ENCODE measurements around the gene FBXO28.
"Not testable (repeated sequence)": the region's sequence is repeated elsewhere in the genome, so short reads cannot be mapped to it uniquely, and the experiment has no call there.

FBXO28 gene

DNA sequence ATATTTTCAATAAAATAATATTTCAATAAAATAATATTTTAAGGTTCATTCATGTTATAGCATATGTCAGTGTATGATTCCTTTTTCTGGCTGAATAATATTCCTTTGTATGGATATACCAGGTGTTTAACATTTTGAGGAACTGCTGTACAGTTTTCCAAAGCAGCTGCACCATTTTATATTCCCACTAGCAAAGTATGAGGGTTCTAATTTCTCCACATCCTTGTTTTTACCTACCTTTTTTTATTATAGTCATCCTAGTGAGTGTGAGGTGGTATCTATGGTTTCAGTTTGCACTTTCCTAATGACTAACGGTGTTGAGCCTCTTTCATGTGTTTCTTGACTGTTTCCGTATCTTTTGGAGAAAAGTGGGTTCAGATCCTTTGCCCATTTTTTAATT, 74.4 kb downstream of the FBXO28 start:
- no peak for DNase-seq (ENCODE audit: low read depth in 2 of 2)

DNA sequence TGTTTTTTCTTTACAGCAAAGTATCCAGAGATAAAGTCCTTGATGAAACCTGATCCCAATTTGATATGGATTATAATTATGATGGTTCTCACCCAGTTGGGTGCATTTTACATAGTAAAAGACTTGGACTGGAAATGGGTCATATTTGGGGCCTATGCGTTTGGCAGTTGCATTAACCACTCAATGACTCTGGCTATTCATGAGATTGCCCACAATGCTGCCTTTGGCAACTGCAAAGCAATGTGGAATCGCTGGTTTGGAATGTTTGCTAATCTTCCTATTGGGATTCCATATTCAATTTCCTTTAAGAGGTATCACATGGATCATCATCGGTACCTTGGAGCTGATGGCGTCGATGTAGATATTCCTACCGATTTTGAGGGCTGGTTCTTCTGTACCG, 75.7 kb downstream of the FBXO28 start:
- DNase-seq (ENCODE audit: low read depth in 2 of 2), result no peak

GRCh38 chr1:224192082-224192788, 78.3 kb downstream of the FBXO28 start:
- no peak for DNase-seq (ENCODE audit: low read depth in 2 of 2)

DNA sequence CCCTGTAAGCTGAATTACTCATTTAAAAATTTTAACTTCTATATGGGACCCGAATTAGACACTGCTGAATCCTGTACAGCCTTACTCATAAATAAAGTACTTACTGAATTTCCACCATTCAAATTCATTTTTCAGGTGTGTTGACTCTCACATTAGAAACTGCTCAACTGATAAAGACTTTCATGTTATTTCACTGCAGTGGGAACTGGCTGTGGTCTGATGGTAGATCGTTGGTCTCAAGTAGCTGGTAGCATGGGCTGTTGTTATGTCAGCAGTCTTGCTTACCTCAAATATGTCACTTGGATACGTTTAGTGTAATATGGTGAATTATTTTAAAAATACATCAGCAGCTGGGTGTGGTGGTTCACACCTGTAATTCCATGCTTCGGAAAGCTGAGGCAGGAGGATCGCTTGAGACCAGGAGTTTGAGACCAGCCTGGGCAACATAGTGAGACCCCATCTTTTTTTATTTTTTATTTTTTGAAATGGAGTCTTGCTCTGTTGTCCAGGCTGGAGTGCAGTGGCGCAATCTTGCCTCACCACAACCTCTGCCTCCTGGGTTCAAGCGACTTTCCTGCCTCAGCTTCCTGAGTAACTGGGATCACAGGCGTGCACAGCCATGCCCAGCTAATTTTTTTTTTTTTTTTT, 79.5 kb downstream of the FBXO28 start:
- no peak for DNase-seq (ENCODE audit: low read depth in 2 of 2)

GRCh38 chr1:224196813-224197600, 83.1 kb downstream of the FBXO28 start:
- no peak for DNase-seq (ENCODE audit: low read depth in 2 of 2)

- DNase-seq (ENCODE audit: low read depth in 2 of 2), result no peak
These were observed 84.7 kb downstream of the FBXO28 start for GRCh38 chr1:224198572-224198971.

DNA sequence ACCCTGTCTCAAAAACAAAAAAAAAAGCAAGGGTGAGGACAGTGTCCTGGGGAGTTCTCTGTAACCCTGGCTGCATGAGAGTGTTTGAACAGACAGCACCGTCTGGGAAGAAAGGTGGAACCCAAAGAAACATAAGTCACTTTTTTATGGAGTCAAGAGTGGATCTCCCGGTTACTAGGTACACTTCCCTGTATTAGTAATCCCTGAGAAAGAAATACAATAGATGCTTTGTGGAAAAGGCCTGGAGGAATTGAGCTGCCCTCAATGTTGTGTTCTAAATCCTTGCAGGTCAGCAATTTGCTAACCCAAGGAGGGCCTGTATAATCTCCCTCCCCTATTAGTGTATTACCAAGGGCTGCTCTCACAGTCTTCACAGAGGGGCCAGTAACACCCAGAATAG, 85.8 kb downstream of the FBXO28 start:
- DNase-seq (ENCODE audit: low read depth in 2 of 2), result no peak

GRCh38 chr1:224201383-224201782, 87.5 kb downstream of the FBXO28 start:
- DNase-seq (ENCODE audit: low read depth in 2 of 2), result no peak

DNA sequence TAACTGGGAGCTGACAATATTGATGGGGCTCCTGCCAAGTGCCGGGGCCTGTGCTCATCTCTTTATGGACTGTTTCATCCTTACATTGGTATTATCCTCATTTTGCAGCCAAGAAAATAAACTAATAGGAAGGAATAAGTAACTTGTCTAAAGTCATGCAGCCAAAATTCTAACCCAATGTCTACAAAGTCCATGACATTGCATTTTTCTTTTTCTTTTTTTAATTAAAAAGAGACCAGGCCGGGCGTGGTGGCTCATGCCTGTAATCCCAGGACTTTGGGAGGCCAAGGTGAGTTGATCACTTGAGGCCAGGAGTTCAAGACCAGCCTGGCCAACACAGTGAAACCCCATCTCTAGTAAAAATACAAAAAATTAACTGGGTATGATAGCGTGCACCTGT, 87.9 kb downstream of the FBXO28 start:
- no peak for DNase-seq (ENCODE audit: low read depth in 2 of 2)

DNA sequence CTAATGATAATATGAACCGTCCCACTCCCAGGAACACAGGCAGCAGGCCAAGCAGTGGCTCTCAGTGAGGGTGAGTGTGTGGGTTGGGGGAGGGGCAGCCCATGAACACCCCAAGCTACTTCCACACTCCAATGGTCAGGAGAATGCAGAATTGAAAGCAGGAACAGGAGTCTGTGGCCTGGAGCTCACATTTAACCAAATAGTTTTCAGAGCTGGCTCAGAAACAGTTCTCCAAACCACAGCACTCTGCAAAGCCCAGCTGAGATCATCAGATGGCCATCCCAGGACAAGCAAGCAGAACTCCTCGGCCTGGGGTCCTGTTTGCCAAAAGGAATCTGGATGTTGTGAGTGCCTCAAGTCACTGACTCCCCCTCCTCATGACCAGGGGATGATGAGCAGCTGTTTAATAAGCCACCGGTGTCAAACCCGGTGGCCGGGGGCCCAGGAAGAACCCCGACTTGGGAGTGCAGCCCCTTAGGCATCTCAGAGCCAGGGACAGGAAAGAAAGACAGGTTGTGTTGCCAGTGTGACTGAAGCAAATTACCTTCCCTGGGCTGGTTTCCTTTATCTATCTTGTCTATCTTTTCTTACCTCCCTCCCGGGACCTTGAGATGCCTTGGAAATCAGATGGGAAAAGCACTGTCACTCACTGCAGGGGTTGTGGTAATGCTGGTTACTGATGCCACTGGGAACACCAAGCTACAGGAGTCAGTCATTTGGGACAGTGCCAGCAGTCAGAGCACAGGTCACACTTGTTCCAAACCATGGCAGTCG, 89.5 kb downstream of the FBXO28 start:
- DNase-seq (ENCODE audit: low read depth in 2 of 2), result no peak

DNA sequence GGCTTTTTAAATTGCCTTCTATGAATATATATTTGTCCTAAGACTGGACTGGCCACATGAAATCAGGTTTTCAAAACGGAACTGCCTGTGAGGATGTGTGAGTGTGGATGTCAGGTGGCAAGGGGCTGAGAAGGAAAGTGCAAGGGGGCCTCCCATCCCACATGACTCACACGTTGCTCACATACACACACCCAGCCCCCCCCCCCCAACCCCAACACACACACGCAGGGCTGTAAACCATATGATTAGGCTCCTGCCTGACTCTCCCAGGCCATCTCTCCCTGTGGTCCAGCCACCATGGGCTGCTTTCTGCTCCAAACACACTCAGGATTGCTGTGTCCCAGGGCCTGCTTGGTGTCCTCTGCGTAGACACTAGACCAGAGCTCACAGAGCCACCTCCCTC, 91.5 kb downstream of the FBXO28 start:
- peak; percentile 20 to 43 for DNase-seq (ENCODE audit: low read depth in 2 of 2)

GRCh38 chr1:224205931-224206538, 92.1 kb downstream of the FBXO28 start:
- DNase-seq (ENCODE audit: low read depth in 2 of 2), result not testable (repeated sequence)

DNA sequence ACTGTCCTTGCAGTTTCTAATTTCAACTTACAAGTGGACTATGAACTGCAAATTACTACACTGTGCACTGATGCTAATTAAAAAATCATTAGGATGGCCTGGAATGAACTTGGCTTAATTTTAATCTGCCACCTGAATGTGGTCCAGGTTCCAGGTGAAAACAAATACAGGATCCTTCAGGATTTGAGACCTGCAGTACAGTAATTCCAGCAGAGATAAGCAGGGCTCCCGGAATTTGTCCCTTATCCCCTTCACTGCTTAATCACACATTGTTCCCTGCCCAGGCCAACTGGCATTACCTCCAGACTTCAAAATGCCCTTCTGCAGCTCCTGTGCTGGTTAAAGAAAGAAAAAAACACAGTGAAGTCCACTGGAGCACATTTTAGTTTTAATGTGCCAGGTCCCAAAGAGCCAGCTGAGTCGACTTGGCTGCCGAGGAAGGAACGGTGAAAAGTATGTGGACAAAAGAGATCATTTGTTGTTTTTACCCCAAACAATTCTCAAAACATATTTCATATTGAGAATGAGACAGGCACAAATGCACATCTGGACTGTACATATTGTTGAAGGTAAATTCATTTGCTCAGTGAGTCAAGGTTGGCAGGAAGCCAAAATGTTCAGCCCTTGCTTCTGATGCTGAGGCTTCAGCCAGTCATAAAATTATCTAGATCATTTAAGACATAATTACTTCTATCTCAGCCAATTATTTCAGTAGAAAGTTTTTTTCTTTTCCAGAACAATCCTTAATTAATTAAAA, 97.5 kb downstream of the FBXO28 start:
- DNase-seq (ENCODE audit: low read depth in 2 of 2), result no peak

Data from stimulated activated CD8-positive, alpha-beta memory T cell treated with anti-CD3 and anti-CD28 coated beads, Interleukin-15, amount 100 ng/mL, for 48 hours (primary cell).